HL-60/S4 treated with phorbol 12-myristate 13-acetate at 8.2 ng/mL for 4 days and 3 days (cell line): ENCODE results near the gene PTPDC1.

ENCODE experiments used
- in situ Hi-C: fragments of 300-500 bp; cut with MboI; formaldehyde crosslinking; loops from 2 replicates; pipeline ENCODE4 v1.15.0; 2022; ENCODE audit warnings: low sequenced_read_pairs

Gene PTPDC1, protein sequence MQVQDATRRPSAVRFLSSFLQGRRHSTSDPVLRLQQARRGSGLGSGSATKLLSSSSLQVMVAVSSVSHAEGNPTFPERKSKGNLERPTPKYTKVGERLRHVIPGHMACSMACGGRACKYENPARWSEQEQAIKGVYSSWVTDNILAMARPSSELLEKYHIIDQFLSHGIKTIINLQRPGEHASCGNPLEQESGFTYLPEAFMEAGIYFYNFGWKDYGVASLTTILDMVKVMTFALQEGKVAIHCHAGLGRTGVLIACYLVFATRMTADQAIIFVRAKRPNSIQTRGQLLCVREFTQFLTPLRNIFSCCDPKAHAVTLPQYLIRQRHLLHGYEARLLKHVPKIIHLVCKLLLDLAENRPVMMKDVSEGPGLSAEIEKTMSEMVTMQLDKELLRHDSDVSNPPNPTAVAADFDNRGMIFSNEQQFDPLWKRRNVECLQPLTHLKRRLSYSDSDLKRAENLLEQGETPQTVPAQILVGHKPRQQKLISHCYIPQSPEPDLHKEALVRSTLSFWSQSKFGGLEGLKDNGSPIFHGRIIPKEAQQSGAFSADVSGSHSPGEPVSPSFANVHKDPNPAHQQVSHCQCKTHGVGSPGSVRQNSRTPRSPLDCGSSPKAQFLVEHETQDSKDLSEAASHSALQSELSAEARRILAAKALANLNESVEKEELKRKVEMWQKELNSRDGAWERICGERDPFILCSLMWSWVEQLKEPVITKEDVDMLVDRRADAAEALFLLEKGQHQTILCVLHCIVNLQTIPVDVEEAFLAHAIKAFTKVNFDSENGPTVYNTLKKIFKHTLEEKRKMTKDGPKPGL

GRCh38 chr9:94084314-94084713 lies at the start of gene PTPDC1:
Gene PTPDC1, plus strand, starts transcription at chr9:94084464. Its CDS starts 67 bp downstream, at chr9:94084531.
- in situ Hi-C loops, result no loop called here

DNA sequence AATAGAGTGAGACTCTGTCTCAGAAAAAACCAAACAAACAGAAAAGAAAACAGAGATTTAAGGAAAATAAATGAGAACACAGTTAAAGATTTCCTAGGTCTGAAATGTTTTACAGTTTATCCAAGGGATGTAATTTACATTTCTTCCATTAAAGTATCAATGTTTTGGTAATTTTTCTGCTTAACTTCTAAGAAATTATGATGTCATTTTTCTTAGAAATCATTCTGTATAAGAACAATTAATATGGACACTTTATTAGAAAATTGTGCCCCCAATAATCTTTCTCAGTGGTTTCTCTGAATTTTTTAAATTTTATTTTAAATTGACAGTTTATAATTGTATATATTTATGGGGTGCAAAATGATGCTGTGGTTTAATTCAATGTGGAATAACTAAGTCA lies 49.8 kb upstream of the PTPDC1 start:
- in situ Hi-C loops, result no loop called here

- in situ Hi-C loops, result no loop called here
Observed at GRCh38 chr9:94039786-94040185, 44.5 kb upstream of the PTPDC1 start.

DNA sequence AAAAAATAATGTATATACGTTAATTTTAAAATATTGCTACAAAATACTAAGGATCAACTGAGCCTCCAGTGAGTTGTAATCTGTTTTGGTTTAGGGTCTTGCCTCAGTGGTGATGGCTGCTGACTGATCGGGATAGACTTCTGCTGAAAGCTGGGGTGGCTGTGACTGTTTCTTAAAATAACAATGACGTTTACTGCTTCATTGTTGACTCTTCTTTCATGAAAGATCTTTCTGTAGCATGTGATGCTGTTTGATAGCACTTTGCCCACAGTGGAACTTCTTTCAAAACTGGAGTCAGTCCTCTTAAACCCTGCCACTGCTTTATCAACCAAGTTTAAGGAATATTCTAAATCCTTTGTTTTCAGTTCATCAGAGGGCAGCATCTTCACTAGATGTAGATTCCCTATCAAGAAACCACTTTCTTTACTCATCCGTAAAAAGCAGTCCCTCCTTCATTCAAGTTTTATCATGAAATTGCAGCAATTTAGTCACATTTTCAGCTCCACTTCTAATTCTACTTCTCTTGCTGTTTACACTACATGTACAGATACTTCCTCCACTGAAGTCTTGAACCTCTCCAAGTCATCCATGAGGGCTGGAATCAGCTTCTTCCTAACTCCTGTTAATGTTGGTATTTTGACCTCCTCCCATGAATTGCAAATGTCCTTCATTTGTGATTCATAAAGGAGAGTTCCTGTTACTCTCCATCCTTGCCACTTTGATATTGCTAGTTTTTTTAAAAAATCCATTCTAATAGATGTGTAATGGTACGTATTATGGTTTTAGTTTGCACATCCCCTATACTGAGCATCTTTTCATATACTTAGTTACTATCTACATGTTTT lies 41.5 kb upstream of the PTPDC1 start:
- in situ Hi-C loops, result no loop called here

- in situ Hi-C loops, result no loop called here
Observed at GRCh38 chr9:94054716-94055115, 29.5 kb upstream of the PTPDC1 start.

GRCh38 chr9:94056442-94056974 lies 27.8 kb upstream of the PTPDC1 start:
- in situ Hi-C loops, result no loop called here

DNA sequence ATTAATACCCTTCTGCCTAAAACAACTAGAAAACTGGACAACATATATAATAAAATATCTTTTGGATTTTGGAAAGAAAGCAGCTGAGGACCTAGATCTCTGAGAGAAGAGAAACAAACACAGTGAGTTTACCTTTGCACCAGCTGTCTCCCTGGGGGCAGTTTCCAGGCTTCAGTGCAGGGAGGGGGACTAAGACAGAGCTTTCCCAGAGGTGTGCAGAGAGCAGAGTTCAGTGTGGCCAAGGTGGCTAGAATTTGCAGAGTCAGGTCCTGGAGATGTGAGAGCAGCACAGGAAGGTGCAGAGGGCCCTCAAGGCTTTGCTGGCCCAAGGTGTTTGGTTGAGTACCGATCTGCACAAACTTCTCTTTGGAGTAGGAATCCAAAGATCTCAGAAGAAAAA lies 26.3 kb upstream of the PTPDC1 start:
- in situ Hi-C loops, result no loop called here

- in situ Hi-C loops, result loop anchor here (10.0 kb wide), 1 partner anchor 153 kb away; no protein-coding TSS in a partner anchor
Observed at GRCh38 chr9:94061864-94062263, 22.4 kb upstream of the PTPDC1 start.

DNA sequence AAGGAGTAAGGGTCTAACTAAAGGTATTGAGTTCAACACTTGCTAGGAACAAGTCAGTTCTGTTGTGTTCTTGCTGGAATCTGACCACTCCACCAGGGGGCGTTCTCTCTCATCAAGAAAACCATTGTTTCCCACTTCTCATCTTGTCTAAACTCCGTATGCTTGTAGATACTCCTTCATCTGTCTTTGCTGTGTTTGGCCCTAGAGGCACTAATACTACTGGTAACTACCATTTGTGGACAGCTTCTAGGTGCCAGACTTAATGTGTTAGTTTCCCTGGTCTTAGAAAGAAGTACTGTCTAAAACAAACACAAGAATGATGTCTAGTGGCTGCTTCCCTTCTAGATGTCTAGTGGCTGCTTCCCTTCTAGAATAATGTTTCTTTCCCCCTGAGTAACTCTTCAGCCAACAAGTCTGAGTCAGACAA lies 18.7 kb upstream of the PTPDC1 start:
- in situ Hi-C loops, result loop anchor here (10.0 kb wide), 1 partner anchor 149 kb away; no protein-coding TSS in a partner anchor

DNA sequence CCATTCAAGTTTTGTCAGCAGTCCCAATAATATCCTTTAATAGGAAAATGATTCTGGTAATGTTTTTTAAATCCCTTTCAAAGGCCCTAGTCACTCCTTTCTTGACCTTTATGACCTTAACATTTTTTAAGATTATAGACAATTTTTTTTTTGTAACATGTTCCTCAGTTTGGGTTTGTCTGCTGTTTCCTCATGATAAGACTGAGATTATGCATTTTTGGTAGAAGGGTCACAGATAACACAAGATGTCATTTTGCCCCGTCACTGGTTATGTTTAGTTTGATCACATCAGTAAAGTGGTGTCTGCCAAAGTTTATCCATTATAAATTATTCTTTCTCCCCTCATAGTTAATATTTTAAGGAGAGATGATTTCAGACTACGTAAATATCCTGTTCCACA lies 16.0 kb upstream of the PTPDC1 start:
- in situ Hi-C loops, result loop anchor here (10.0 kb wide), 1 partner anchor 147 kb away; no protein-coding TSS in a partner anchor

GRCh38 chr9:94076557-94076956 lies 7.7 kb upstream of the PTPDC1 start:
- in situ Hi-C loops, result no loop called here

DNA sequence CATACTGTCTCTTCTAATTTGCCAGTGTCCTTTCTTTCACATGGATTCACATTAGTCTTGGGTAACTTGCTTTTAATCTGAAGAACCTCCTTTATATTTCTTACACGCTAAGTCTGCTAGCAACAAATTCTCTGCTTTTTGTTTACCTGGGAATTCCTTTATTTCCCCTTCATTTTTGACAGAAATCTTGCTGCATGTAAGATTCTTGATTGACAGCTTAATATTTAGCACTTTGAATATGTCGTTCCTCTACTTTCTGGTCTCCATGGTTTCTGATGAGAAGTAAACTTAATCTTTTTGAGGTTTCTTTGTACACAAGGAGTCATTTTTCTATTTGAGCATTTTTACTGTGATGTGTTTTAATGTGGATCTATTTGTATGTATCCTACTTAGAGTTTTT lies 6.2 kb upstream of the PTPDC1 start:
- in situ Hi-C loops, result no loop called here

DNA sequence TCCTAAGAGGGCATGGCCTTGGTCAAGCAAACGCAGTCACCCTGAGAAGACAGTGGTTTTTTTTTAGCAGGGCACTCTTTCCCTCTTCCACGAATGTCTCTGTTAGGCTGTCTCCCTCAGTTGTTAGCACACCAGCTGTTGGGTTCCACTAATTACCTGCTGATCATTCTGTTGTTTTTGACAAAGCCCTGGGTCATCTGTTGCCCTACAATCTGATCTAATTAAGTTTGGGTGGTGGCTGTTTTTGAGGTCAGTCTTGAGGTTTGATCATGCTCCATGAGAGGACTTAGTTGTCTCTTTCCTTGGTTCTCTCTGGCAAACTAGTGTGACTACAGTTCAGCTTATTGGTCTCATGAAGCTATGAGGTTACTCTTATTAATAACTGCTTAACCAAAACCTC lies 5.0 kb upstream of the PTPDC1 start:
- in situ Hi-C loops, result no loop called here

- in situ Hi-C loops, result no loop called here
Observed at GRCh38 chr9:94080249-94080648, 4.0 kb upstream of the PTPDC1 start.

DNA sequence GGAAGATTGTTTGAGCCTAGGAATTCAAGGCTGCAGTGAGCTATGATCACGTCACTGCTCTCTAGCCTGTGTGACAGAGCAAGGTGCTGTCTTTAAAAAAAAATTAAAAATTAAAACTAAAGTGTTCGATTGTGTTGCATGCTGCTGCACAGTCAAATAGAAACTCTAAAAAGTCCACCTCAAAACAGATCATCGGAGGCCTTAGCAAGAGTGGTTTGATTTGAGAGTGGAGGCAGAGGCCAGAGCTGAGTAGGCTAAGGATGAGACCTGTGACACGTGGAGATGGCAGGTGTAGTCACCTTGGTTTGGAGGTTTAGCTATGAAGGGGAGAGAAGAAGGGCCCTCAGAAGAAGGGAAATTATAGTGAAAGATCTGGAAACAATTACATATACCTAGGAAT lies 2.8 kb upstream of the PTPDC1 start:
- in situ Hi-C loops, result no loop called here

DNA sequence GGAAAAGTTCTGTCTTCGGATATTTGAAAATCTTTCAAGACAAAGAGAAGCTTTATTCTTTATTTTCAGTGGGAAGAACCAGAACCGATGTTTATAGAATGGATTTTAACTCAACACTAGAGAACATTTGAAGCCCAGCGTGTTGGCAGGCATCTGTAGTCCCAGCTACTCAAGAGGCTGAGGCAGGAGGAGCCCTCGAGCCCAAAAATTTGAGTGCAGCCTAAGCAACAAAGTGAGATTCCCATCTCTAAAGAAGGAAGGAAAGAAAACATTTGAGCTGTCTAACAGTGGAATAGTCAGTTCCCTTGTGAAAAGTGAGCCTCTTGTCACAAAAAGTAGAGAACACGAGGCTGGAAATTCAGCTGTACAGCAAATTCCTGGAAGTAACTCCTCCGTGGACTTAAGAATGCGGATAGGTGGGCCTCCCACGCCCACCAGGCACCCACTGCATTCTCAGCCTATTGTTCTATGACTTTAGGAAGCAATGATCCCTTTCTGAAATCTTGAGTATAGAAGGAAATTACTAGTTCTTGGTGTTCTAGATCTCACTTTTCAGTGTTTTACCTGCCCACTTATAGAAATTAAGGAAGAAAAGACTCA lies 2.3 kb upstream of the PTPDC1 start:
- in situ Hi-C loops, result no loop called here

DNA sequence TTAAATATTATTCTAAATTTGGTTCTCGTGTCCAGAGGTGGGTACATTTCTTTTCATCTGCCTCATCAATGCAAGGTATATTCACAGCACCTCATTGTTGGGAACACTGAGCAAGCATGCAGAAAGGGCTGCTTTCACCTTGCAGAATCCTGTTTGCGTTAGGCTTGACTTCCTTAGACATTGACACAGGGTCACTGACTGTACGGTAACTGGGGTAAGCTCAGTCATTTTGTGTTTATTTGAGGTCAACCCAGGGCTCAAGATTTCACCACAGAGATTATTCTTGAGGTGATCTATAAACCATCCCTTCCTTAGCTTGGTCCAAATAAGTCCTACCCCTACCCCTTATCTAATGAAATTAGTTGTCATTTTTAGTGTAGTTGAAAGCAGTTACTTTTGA lies 1.7 kb upstream of the PTPDC1 start:
- in situ Hi-C loops, result no loop called here

DNA sequence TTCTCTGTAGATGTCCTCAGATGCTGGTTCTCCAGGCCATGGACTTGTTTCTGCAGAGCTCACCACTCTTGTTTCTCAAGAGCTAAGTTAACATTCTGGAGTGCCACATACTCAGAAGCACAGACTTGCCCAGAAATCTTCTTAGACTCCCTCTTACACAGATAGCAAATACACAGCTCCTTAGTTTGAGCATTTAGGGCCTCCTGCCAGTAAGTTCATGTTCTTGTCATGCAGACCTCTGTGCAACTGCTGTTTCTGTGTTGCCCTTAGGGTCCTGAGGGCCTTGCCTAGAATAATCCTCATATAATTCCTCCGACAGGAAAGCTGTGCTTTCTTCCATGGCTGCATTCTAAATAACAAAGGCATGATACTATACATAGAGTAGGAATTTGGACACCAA lies 1.3 kb upstream of the PTPDC1 start:
- in situ Hi-C loops, result no loop called here

DNA sequence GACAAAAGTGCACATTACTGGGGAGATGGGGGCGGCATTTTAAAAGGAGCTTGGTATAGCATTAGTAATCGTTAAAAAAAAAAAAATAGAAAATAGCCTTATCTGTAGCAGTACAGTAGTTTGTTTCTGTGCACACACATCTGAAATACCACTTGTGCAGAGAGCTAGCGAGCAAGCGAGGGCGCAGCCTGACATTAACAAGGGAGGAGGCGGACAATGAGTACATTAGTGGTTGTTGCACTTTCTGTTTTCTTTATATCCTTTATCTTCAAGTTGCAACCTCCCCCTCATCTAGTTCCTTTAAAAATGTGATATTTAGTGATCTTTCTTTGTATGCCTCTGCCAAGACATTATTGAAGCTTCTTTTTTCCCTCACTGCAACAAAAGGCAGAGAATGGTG lies 880 bp upstream of the PTPDC1 start:
- in situ Hi-C loops, result no loop called here

- in situ Hi-C loops, result no loop called here
Observed at GRCh38 chr9:94085062-94085639, 887 bp downstream of the PTPDC1 start.
